DND-41 (cell line): ENCODE results near the gene PCDH1.

Experiments
- ATAC-seq: fragments of 200-7000 bp; cut with Tn5 transposase; 3 replicates; pipeline ENCODE4 v1.9.1; 2021; ENCODE audit warnings: low read depth; ENCODE audit not compliant: insufficient read depth
- DNase-seq: peaks from one replicate; pipeline ENCODE4 v3.0.0-alpha.2; 2020
- H2AFZ ChIP-seq: 2 replicates; pipeline ENCODE4 v1.6.0; 2012; ENCODE audit warnings: low read depth, low read length
- H3K27ac ChIP-seq: 2 replicates; pipeline ENCODE4 v1.5.1; 2012; ENCODE audit warnings: low read length, inconsistent platforms
- H3K27me3 ChIP-seq: fragments of 200-600 bp; sonication (generic); 2 replicates; pipeline ENCODE4 v1.6.0; 2012; ENCODE audit warnings: low read length, mild to moderate bottlenecking, inconsistent platforms; ENCODE audit not compliant: insufficient read depth, poor library complexity
- H3K36me3 ChIP-seq: 2 replicates; pipeline ENCODE4 v1.5.1; 2012; ENCODE audit warnings: low read length, inconsistent platforms; ENCODE audit not compliant: insufficient read depth
- H3K4me1 ChIP-seq: 2 replicates; pipeline ENCODE4 v1.5.1; 2012; ENCODE audit warnings: mild to moderate bottlenecking, low read length; ENCODE audit not compliant: insufficient read depth
- H3K4me2 ChIP-seq: 2 replicates; pipeline ENCODE4 v1.6.0; 2012; ENCODE audit warnings: mild to moderate bottlenecking, moderate library complexity, low read length, inconsistent platforms; ENCODE audit not compliant: insufficient read depth
- H3K4me3 ChIP-seq, 2 experiments: fragments of 200-600 bp in 1 of 2; shearing (Covaris generic) in 1 of 2; 2 replicates each; pipeline ENCODE4 v1.5.1; 2012 to 2016; ENCODE audit warnings: inconsistent platforms in 2 of 2, low read length in 2 of 2, mild to moderate bottlenecking in 2 of 2, low read depth in 1 of 2, moderate library complexity in 1 of 2
- H3K79me2 ChIP-seq: 2 replicates; pipeline ENCODE4 v1.6.0; 2012; ENCODE audit warnings: low read length, inconsistent platforms; ENCODE audit not compliant: insufficient read depth
- H3K9ac ChIP-seq: 2 replicates; pipeline ENCODE4 v1.6.0; 2012; ENCODE audit warnings: low read depth, mild to moderate bottlenecking, inconsistent platforms, low read length, moderate library complexity
- H3K9me3 ChIP-seq: 2 replicates; pipeline ENCODE4 v1.5.1; 2012; ENCODE audit warnings: low read length, moderate library complexity, mild to moderate bottlenecking, inconsistent platforms; ENCODE audit not compliant: insufficient read depth, severe bottlenecking
- H4K20me1 ChIP-seq: 2 replicates; pipeline ENCODE4 v1.6.0; 2012; ENCODE audit warnings: low read length; ENCODE audit not compliant: insufficient read depth
- CTCF ChIP-seq: IDR thresholded peaks from 2 replicates; pipeline ENCODE4 v1.5.1; 2012; ENCODE audit warnings: borderline replicate concordance, low read length, moderate library complexity, mild to moderate bottlenecking; ENCODE audit not compliant: poor library complexity, severe bottlenecking; ENCODE audit errors: extremely low read depth
- EZH2 ChIP-seq: IDR thresholded peaks from 3 replicates; pipeline ENCODE4 v1.6.1; 2012; ENCODE audit warnings: borderline replicate concordance, low read depth, mild to moderate bottlenecking, moderate library complexity, low read length, inconsistent platforms; ENCODE audit not compliant: severe bottlenecking

PCDH1 gene

DNA sequence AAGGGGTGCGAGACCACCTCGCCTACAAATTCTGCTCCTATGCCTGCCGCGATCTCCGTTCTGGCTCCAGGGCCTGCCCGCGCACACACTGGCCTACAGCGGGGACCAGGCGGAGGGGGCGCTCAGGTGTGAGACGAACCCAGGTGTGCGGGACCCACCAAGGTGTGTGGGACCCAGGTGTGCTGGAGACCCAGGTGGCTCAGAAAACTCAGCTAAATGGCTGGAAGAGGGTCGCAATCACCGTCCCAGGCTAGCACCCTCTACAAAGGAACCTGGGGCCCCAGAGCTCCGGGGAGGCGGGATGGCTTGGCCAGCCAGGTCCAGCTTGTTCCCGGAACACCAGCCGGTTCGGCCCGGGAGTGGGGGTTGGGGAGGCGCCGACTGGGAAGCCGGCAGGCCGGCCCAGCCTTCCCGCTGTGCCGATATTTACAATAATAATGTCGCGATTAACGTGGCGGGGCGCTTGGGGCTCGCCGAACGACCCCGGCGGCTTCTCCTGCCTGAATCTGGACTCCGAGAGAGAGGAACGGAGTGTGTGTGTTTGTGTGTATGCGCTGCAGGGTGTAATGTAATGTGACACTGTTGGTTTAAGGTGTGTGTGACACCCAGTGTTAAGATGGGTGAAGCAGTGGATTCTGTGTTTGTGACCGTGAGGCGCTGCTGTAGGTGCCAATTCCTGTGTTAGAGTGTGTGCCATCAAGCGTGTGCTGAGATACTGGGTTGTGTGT, 1.4 kb downstream of the PCDH1 start:
- Histone ChIP-seq H2AFZ (no peak overlapping the region), H3K9ac (no peak overlapping the region), H3K79me2 (no peaks in the 10 kb centered on the region), H3K4me1 (peaks cover 11% of the 10 kb centered on the region), H3K36me3 (no peaks in the 10 kb centered on the region), H3K9me3 (no peaks in the 10 kb centered on the region), H3K27me3 (peaks cover 22% of the 10 kb centered on the region), H4K20me1 (peaks cover 13% of the 10 kb centered on the region; the same call in 1 of the 2 replicates), H3K4me2 (no peak overlapping the region), H3K4me3 (no peak overlapping the region), H3K27ac (no peak overlapping the region)
- no peak for DNase-seq
- ATAC-seq = no peak
- TF ChIP-seq EZH2 (no peak), CTCF (no peak)

- Histone ChIP-seq H4K20me1 (peaks cover 13% of the 10 kb centered on the region; the same call in 1 of the 2 replicates), H3K27me3 (peaks cover 22% of the 10 kb centered on the region), H2AFZ (no peak overlapping the region), H3K9me3 (no peaks in the 10 kb centered on the region), H3K36me3 (no peaks in the 10 kb centered on the region), H3K27ac (no peak overlapping the region), H3K4me3 (no peak overlapping the region), H3K4me2 (no peak overlapping the region), H3K79me2 (no peaks in the 10 kb centered on the region), H3K4me1 (peaks cover 11% of the 10 kb centered on the region), H3K9ac (no peak overlapping the region)
- no peak for TF ChIP-seq CTCF
- no peak for TF ChIP-seq EZH2
- ATAC-seq = no peak
- no peak for DNase-seq
Measured at GRCh38 chr5:141875795-141876627, 2.2 kb downstream of the PCDH1 start.

GRCh38 chr5:141875022-141875740, 3.0 kb downstream of the PCDH1 start:
- Histone ChIP-seq H3K4me3 (no peak overlapping the region), H3K9ac (no peak overlapping the region), H3K27ac (no peak overlapping the region), H3K9me3 (no peaks in the 10 kb centered on the region), H3K4me1 (peaks cover 11% of the 10 kb centered on the region), H2AFZ (no peak overlapping the region), H3K4me2 (no peak overlapping the region), H3K36me3 (no peaks in the 10 kb centered on the region), H3K79me2 (no peaks in the 10 kb centered on the region), H4K20me1 (peaks cover 13% of the 10 kb centered on the region), H3K27me3 (peaks cover 26% of the 10 kb centered on the region)
- DNase-seq (no peak), ATAC-seq (no peak)
- TF ChIP-seq CTCF (no peak), EZH2 (no peak)
